Measurements from ENCODE around the gene DPAGT1.
A peak's percentile ranks its signal among the peaks of the same experiment; 100 is the strongest.
"Not testable (repeated sequence)": the region's sequence is repeated elsewhere in the genome, so short reads cannot be mapped to it uniquely, and the experiment has no call there.

The DPAGT1 gene

DNA sequence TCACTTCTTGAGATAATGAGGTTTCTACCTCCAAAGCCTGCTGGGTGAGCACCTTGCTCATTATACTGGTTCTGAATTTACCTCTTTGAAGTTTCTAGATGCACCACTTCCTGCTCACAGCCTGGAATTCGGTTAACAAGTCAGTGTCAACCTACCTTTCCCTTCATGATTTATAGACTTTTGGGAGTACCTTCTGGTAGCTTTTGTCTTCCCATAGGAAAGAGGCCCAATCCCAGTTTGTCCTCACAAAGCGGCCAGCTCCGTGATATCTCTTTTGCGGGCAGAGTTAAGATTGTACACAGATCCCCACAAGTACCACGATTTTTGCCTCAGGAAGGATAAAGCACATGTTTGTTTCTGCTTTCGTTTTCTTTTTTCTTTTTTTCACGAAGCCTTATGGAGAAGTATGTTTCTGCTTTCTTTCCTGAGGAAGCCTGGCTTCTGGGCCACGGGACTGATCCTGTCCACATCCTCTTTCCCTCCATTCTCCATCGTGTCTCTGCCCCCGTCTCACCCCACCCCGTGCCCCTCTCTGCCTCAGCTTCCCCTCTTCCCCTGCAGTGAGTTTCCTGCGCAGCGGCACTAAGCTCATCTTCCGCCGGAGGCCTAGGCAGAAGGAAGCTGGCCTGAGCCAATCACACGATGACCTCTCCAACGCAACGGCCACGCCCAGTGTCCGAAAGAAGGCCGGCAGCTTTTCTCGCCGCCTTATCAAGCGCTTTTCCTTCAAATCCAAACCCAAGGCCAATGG, 14.0 kb upstream of the DPAGT1 start:
- DNase-seq, result no peak

- DNase-seq, result no peak
Observed at GRCh38 chr11:119114351-119114750, 12.7 kb upstream of the DPAGT1 start.

GRCh38 chr11:119113716-119114115, 12.1 kb upstream of the DPAGT1 start:
- no peak for DNase-seq

DNA sequence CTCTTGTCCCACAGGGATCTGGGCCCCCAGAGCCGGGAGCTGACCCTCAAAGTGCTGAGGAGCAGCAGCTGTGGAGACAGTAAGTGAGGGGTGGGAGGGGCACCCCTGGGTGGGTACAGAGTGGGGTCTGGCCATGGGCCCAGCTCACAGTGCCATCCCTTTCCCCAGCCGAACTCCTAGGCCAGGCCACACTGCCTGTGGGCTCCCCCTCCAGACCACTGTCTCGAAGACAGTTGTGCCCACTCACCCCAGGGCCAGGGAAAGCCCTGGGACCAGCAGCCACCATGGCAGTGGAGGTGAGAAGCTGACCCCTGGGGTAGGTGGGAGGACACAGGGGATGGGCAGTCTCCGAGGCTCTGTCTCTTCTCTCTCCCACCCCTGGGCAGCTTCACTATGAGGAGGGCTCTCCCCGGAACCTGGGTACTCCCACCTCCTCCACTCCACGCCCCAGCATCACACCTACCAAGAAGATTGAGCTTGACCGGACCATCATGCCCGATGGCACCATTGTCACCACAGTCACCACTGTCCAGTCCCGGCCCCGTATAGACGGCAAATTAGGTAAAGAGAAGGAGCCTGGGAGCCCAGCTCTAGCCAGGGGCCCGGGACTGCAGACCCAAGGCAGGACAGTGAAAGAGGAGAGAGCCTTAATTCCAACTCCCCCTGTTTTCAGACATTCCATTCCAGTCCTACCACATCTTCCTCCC, 10.8 kb upstream of the DPAGT1 start:
- no peak for DNase-seq

DNA sequence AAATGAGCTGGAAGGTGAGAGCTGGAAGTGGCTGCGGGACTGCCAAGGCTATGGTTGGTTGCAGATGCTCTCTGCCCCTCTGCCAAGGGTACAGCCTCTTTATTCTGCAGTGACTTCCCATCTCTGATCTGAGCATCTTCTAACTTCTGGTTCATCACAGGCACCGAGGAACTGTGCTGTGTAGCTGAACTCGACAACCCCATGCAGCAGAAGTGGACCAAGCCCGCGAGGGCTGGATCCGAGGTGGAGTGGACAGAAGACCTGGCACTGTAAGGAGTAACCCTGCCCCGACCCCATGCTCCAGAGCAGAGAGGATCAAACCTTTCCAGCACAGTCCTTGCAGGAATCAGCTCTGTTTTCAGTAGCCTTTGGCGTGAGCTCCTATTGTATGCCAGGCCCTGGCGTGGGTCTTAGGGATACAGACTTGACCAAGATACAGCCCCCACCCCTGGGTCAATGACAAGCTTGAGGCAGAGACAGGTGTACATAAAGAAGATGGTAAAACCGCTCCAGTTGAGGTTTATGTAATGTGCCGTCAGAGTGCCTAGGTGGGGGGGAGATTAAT, 9.8 kb upstream of the DPAGT1 start:
- DNase-seq, result no peak

DNA sequence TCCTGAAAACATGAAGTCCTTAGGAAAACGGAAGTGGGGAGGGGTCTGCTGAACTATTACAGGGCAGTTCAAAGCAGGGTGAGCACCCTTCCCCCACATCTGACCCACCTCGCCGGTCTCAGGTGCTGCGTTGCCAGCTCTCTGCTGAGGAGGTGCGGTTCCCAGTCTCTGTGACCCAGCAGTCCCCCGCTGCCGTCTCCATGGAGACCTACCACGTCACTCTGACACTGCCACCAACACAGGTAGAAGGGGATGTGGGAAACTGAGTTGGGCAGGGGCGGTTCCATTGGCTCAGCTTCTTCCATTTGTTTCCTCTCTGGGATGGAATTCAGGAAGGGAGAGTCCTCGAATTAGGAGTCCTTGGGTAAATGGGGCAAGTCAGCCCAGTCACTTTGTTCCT, 8.8 kb upstream of the DPAGT1 start:
- no peak for DNase-seq

DNA sequence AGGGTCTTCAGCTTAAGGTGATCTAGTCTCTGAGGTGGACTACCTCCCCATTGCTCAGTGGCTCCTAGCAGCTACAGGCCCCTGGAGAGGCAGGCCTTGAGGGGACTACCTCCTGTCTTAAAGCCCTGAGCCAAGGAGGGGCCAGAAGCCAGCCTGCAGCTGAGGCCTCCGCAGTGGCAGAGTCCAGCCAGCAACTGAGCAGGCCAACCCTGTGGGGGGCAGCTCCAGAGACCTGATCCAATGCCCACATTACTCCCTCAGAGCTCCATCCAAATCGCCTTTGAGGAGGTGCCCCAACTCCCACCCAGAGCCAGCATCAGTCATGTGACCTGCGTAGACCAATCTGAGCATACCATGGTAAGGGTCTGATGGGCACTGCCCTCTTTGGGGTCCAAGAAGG, 8.2 kb upstream of the DPAGT1 start:
- DNase-seq, result no peak

DNA sequence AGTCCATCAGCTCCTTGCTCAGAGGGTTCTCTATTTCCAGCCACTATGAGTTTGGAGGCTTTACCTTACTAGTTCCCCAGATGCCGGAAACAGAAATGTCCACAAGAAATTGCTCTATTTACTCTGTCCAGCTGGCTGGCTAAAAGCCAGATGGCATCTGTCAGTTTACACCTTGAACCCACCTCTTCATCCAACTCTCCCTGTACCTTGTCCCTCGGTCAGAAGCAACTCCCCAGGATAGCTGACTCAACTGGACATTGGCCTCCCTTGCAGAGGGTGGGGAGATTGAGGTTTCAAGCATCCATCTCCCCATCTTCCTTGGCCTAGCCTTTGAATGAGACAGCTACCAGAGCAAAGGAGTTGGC, 7.2 kb upstream of the DPAGT1 start:
- DNase-seq, result no peak

DNA sequence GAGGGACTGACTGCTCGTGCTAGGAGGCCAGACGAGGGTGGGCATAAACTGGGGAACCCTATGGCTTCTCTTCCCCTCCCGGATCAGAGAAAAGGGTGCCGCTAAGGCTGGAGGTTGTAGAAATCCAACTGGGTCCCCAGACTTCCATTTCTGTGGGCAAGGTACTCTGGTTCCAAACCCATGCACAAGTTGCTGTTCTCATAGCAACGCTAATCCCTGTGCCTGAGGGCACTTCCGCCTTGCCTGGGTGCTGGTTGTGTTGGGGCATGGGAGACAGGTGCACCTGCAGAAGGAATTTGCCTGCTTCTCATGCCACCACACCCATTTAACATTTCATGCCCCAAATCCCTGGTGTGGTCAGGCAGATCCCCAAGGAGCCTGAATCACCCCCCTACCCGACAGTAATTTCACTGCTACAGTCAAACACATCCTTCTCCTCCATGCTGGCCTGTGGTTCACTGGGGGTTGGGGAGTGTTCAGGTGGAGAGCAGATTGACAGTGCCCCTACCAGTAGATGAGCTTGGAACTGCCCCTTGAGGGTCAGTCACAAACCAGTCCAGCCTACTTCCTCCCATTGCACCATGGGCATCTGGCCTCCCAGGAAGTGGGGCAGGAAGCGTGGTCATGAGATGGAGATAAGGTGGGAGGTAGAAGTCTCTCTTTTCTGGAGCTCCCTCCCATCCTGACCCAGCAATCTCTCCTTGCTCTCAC, 6.6 kb upstream of the DPAGT1 start:
- no peak for DNase-seq

GRCh38 chr11:119107538-119108145, 6.0 kb upstream of the DPAGT1 start:
- no peak for DNase-seq

GRCh38 chr11:119106564-119107537, 5.2 kb upstream of the DPAGT1 start, which contains the start of gene C2CD2L:
Gene C2CD2L, plus strand, starts transcription at chr11:119107344. Its CDS starts 398 bp downstream, at chr11:119107742.
- DNase-seq, result peak; percentile 85

DNA sequence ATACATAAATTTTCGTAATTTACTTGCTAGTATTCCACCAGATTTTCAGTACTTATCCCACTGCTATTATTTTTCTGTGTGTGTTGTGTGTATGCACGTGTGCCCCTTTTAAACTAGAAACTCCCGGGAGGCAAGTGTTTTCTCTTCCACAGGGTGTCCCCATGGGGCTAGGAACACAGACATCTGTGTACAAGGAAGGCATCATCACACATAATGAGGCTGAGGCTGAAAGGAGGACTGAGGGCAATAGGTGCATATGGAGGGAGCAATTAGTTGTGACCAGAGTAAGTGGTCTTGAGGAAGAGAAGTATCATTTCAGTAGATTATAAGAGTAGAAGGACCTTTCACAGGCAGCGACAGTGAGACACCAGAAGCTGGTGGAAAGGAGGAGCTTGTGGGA, 2.1 kb upstream of the DPAGT1 start:
- DNase-seq, result no peak

DNA sequence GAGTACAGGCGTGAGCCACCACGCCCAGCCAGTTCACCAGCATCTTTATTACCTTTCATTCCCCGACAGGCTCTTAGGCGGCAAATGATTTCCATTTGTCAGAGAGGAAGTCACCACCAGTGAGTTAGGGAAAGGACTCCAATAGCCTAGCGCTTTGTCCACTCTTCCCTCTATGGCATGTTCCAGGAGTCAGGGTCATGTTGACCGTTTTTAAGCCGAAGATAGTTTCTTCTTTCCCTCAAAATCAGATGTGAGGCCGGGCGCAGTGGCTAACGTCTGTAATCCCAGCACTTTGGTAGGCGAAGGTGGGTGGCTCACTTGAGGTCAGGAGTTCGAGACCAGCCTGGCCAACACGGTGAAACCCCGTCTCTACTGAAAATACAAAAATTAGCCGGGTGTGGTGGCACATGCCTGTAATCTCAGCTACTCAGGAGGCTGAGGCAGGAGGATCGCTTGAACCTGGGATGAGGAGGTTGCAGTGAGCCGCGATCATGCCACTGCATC, 1.6 kb upstream of the DPAGT1 start:
- DNase-seq, result not testable (repeated sequence)

GRCh38 chr11:119100994-119101758, 477 bp downstream of the DPAGT1 start:
- no peak for DNase-seq

DNA sequence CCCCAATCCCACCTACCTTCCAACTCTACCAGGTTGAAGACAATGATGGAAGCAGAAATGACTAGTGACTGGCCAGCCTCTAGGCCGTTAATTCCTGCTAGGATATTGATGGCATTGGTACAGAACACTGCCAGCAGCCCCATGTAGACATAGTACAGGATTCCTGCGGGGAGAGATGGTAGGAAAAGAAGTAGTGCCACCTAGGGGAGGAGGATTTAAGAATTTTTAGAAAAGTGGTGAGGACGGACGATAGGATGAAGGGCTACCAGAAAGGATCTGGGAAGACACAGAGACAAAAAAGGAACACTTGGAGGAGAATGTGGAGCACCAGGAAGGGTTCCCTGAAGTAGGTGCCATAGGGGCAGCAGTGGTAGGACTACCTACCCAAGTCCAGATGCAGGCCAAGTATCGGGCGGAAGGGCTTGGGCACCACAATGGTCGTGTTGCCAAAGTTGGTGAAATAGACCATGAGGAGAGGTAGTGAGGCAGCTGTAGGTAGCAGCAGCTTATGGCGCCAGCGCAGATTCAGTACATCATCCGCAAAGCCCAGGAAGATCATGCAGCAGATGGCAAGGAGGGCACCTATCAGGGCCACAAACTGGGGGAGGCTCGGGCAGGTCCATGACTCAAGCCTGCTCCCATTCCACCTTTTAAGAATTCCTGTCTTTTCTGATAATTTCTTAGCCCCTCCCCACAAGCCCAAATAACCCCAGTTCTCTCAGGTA, 1.2 kb downstream of the DPAGT1 start:
- peak; percentile 20 for DNase-seq

- no peak for DNase-seq
Observed at GRCh38 chr11:119099711-119100110, 1.9 kb downstream of the DPAGT1 start.

DNA sequence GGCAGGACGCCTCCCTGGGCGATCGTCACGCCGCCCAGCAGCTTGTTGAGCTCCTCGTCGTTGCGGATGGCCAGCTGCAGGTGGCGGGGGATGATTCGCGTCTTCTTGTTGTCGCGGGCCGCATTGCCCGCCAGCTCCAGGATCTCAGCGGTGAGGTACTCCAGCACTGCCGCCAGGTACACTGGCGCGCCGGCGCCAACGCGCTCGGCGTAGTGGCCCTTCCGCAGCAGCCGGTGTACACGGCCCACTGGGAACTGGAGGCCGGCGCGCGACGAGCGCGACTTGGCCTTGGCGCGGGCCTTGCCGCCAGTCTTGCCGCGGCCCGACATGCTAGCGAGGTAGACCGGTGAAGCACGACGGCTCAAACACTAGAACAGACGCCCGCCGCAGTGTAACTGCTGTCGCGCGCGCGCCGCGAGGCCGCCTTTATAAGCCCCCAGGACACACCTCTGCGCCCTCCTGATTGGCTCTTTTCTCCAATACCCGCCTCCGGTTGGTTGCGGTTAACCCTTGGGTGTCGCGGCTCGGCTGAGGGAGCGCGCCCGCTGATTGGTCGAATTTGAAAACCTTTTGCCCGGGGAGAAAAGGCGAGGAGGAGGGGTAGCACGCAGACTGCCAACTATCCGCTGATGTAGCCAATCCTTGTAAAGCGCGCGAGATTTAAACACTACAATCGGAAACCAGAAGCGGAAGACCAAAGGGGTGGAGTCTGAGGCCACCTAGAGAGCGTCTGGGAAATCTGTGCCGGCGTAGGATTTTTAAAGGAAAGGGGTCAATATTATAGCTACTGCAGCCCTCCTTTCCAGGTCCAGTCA, 6.4 kb downstream of the DPAGT1 start:
- DNase-seq, result peak; percentile 99

GRCh38 chr11:119094816-119095065, 6.9 kb downstream of the DPAGT1 start:
- DNase-seq, result peak; percentile 58
